GM12878 (cell line): ENCODE results near the gene LTBP3. TPM values are rescaled to one million over a fixed set of nuclear protein-coding genes. Genes with fewer than 3 reads are reported as not detected.
A peak's percentile ranks its signal among the peaks of the same experiment; 100 is the strongest.

Source experiments
- ATAC-seq: fragments of 200-7000 bp; cut with Tn5 transposase; 3 replicates; pipeline ENCODE4 v1.9.1; 2020; ENCODE audit warnings: mild to moderate bottlenecking, moderate library complexity
- BruUV-seq: library from RNA; stranded (reverse); fragments of 400-500 nt; replicated peaks from 2 replicates; lab custom pipeline; 2021; lab: Mats Ljungman, UMichigan
- CTCF ChIA-PET: fragments of 300-600 bp; sonication (Branson Sonifier 250); formaldehyde crosslinking; extraction: SDS; loops from one replicate; lab custom pipeline; 2021; ENCODE audit warnings: inconsistent platforms; lab: Yijun Ruan, JAX
- POLR2A ChIA-PET: fragments of 350-600 bp; formaldehyde crosslinking; extraction: SDS; loops from one replicate; lab custom pipeline; 2021; ENCODE audit warnings: inconsistent platforms; lab: Charles Lee
- RAD21 ChIA-PET: fragments of 300-600 bp; sonication (Branson Sonifier 250); formaldehyde crosslinking; loops from one replicate; lab custom pipeline; 2023; ENCODE audit warnings: antibody characterized with exemption; ENCODE audit not compliant: unreplicated experiment; lab: Charles Lee
- SMC1A ChIA-PET: fragments of 300-600 bp; sonication (Branson Sonifier 250); formaldehyde crosslinking; loops from one replicate; lab custom pipeline; 2023; ENCODE audit not compliant: unreplicated experiment, uncharacterized antibody; lab: Charles Lee
- DNase-seq: peaks from one replicate; pipeline ENCODE4 v3.0.0-alpha.2; 2011; ENCODE audit warnings: low read depth, low spot score
- FAIRE-seq: peaks from 3 replicates; lab custom pipeline; 2011; peaks lifted over from hg19 to GRCh38; lab: Jason Lieb, UNC
- H2AFZ ChIP-seq: 2 replicates; pipeline ENCODE4 v1.6.0; 2011; ENCODE audit warnings: low read depth, low read length, control low read depth; ENCODE audit not compliant: control insufficient read depth
- H3K27ac ChIP-seq: 2 replicates; pipeline ENCODE4 v1.5.1; 2011; ENCODE audit warnings: control low read depth; ENCODE audit not compliant: control insufficient read depth, insufficient read depth
- H3K27me3 ChIP-seq, 2 experiments: replicated peaks in 1 of 2; 2 replicates each; pipeline versions ENCODE4 v1.6.0 to v1.6.1; 2011; ENCODE audit warnings: low read length in 1 of 2; ENCODE audit not compliant: control insufficient read depth in 2 of 2, insufficient read depth in 2 of 2
- H3K36me3 ChIP-seq, 2 experiments: 2 replicates each; pipeline ENCODE4 v1.5.1; 2011; ENCODE audit warnings: low read length in 1 of 2; ENCODE audit not compliant: control insufficient read depth in 2 of 2, insufficient read depth in 2 of 2
- H3K4me1 ChIP-seq: 2 replicates; pipeline ENCODE4 v1.6.1; 2011; ENCODE audit warnings: mild to moderate bottlenecking, low read length, moderate library complexity, mixed read lengths; ENCODE audit not compliant: control insufficient read depth, insufficient read depth
- H3K4me2 ChIP-seq: 2 replicates; pipeline ENCODE4 v1.6.0; 2011; ENCODE audit warnings: control low read depth; ENCODE audit not compliant: control insufficient read depth, insufficient read depth
- H3K4me3 ChIP-seq: fragments of 200-600 bp; sonication (generic); 2 replicates; pipeline ENCODE4 v1.5.1; 2016
- H3K79me2 ChIP-seq: 2 replicates; pipeline ENCODE4 v1.6.0; 2011; ENCODE audit warnings: low read length; ENCODE audit not compliant: control insufficient read depth, insufficient read depth
- H3K9ac ChIP-seq: 2 replicates; pipeline ENCODE4 v1.8.0; 2011; ENCODE audit warnings: low read length, control low read depth, mixed read lengths; ENCODE audit not compliant: control insufficient read depth, insufficient read depth
- H3K9me3 ChIP-seq: replicated peaks from 3 replicates; pipeline ENCODE4 v1.5.1; 2011; ENCODE audit warnings: mild to moderate bottlenecking, low read length; ENCODE audit not compliant: control insufficient read depth, insufficient read depth
- H4K20me1 ChIP-seq: 2 replicates; pipeline ENCODE4 v1.6.0; 2011; ENCODE audit not compliant: control insufficient read depth, insufficient read depth
- BACH1 ChIP-seq: fragments of 450-650 bp; IDR thresholded peaks from 2 replicates; pipeline ENCODE4 v1.6.1; 2017; ENCODE audit warnings: mild to moderate bottlenecking, borderline replicate concordance
- BCL11A ChIP-seq: IDR thresholded peaks from 2 replicates; pipeline ENCODE4 v1.6.1; 2011; ENCODE audit warnings: low read depth, low read length
- CREM ChIP-seq: IDR thresholded peaks from 2 replicates; pipeline ENCODE4 v1.6.1; 2014; ENCODE audit warnings: antibody characterized with exemption, low read depth
- FOS ChIP-seq: IDR thresholded peaks from 3 replicates; pipeline ENCODE4 v1.6.1; 2011; ENCODE audit warnings: borderline replicate concordance; ENCODE audit not compliant: insufficient read length; ENCODE audit errors: extremely low read depth
- GATAD2B ChIP-seq: fragments of 450-650 bp; conservative IDR thresholded peaks from 2 replicates; pipeline ENCODE4 v1.6.1; 2017; ENCODE audit warnings: low read depth, mild to moderate bottlenecking, moderate library complexity
- NFXL1 ChIP-seq: fragments of 450-650 bp; IDR thresholded peaks from 2 replicates; pipeline ENCODE4 v1.6.1; 2017; ENCODE audit warnings: antibody characterized with exemption, mild to moderate bottlenecking, borderline replicate concordance
- NFYA ChIP-seq: IDR thresholded peaks from 2 replicates; pipeline ENCODE4 v1.6.1; 2011; ENCODE audit warnings: low read depth, mild to moderate bottlenecking, low read length, improper control_type of control experiment, borderline replicate concordance
- PML ChIP-seq: IDR thresholded peaks from 2 replicates; pipeline ENCODE4 v1.6.1; 2012; ENCODE audit warnings: low read length, inconsistent platforms
- RAD21 ChIP-seq: IDR thresholded peaks from 2 replicates; pipeline ENCODE4 v1.6.1; 2011; ENCODE audit warnings: mild to moderate bottlenecking, low read depth, low read length, moderate library complexity; ENCODE audit not compliant: insufficient read depth
- RB1 ChIP-seq: fragments of 450-650 bp; formaldehyde crosslinking; IDR thresholded peaks from 2 replicates; pipeline ENCODE4 v1.6.1; 2017; ENCODE audit warnings: mild to moderate bottlenecking, borderline replicate concordance
- RUNX3 ChIP-seq: IDR thresholded peaks from 2 replicates; pipeline ENCODE4 v1.6.1; 2012; ENCODE audit warnings: low read length, inconsistent platforms
- SMC3 ChIP-seq: IDR thresholded peaks from 2 replicates; pipeline ENCODE4 v1.6.1; 2011; ENCODE audit warnings: low read length, improper control_type of control experiment, borderline replicate concordance
- STAT1 ChIP-seq: fragments of 450-650 bp; conservative IDR thresholded peaks from 2 replicates; pipeline ENCODE4 v1.6.1; 2014; ENCODE audit warnings: antibody characterized with exemption, mild to moderate bottlenecking
- SUPT20H ChIP-seq: IDR thresholded peaks from 2 replicates; pipeline ENCODE4 v1.6.1; 2011; ENCODE audit warnings: low read depth, mild to moderate bottlenecking, low read length, moderate library complexity, borderline replicate concordance; ENCODE audit not compliant: control insufficient read depth
- WGBS: methylation state at CpG from one replicate; pipeline ENCODE4 v1.1.6; 2016; ENCODE audit warnings: low lambda C conversion rate; ENCODE audit not compliant: insufficient replicate concordance, insufficient coverage; ENCODE audit errors: missing lambda C conversion rate; 5-methylcytosine and 5-hydroxymethylcytosine counted together
- in situ Hi-C: fragments of 300-500 bp; cut with MboI; formaldehyde crosslinking; loops from 9 replicates; pipeline ENCODE4 v1.14.3; 2018; ENCODE audit warnings: mixed read lengths
- intact Hi-C: fragments of 100-400 bp; cut with micrococcal nuclease; formaldehyde crosslinking; loops from one replicate; pipeline ENCODE4 v1.14.2; 2022; ENCODE audit not compliant: unreplicated experiment
- polyA plus RNA-seq, 11 experiments: library from polyadenylated mRNA; depleted of rRNA in 4 of 11; unstranded in 6 of 11; stranded (reverse) in 5 of 11; fragments of >200 nt; fragmentation: Nextera tagmentation in 4 of 11; fragmentation: Illumina TruSeq in 1 of 11; extraction: Ambion mirVana in 4 of 11; extraction: Trizol in 1 of 11; gene quantifications; 1 replicate in 1 of 11; 2 replicates in 10 of 11; pipeline versions ENCODE4 v1.2.1 to v1.2.3, GENCODE V29; 2011 to 2016; ENCODE audit warnings: inconsistent platforms in 2 of 11, missing spikeins in 2 of 11, low read depth in 1 of 11
- total RNA-seq, 4 experiments: library from RNA; depleted of rRNA in 3 of 4; stranded (reverse); fragments of >200 nt in 3 of 4; fragmentation: Illumina TruSeq in 1 of 4; extraction: Trizol in 1 of 4; gene quantifications; 2 replicates each; pipeline versions ENCODE4 v1.2.1 to v1.2.3, GENCODE V29; 2013 to 2021
- TF ChIP-seq, protein P1 (sequence below): fragments of 450-650 bp; IDR thresholded peaks from 2 replicates; pipeline ENCODE4 v1.6.1; 2017; ENCODE audit warnings: mild to moderate bottlenecking, low read depth, inconsistent platforms; ENCODE audit not compliant: poor library complexity, severe bottlenecking
- TF ChIP-seq, protein P2 (sequence below): IDR thresholded peaks from 2 replicates; pipeline ENCODE4 v1.6.1; 2012; ENCODE audit warnings: low read length, inconsistent platforms

LTBP3 gene
- total and polyA plus RNA-seq, 10 of the 15 experiments (the other 5 are each of a cell fraction or from before 2014, with no cell fraction given) = 2.2 to 12.2 (median 6.2) TPM; not detected in 2

DNA sequence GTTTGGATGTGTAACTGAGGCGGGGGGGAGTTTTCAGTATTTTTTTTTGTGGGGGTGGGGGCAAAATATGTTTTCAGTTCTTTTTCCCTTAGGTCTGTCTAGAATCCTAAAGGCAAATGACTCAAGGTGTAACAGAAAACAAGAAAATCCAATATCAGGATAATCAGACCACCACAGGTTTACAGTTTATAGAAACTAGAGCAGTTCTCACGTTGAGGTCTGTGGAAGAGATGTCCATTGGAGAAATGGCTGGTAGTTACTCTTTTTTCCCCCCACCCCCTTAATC lies 57.0 kb downstream of the LTBP3 start (continued):
- TF ChIP-seq GATAD2B (no peak), NFYA (no peak), RB1 (no peak)
- TF ChIP-seq, protein P1, sequence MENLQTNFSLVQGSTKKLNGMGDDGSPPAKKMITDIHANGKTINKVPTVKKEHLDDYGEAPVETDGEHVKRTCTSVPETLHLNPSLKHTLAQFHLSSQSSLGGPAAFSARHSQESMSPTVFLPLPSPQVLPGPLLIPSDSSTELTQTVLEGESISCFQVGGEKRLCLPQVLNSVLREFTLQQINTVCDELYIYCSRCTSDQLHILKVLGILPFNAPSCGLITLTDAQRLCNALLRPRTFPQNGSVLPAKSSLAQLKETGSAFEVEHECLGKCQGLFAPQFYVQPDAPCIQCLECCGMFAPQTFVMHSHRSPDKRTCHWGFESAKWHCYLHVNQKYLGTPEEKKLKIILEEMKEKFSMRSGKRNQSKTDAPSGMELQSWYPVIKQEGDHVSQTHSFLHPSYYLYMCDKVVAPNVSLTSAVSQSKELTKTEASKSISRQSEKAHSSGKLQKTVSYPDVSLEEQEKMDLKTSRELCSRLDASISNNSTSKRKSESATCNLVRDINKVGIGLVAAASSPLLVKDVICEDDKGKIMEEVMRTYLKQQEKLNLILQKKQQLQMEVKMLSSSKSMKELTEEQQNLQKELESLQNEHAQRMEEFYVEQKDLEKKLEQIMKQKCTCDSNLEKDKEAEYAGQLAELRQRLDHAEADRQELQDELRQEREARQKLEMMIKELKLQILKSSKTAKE = peak; percentile 26

DNA sequence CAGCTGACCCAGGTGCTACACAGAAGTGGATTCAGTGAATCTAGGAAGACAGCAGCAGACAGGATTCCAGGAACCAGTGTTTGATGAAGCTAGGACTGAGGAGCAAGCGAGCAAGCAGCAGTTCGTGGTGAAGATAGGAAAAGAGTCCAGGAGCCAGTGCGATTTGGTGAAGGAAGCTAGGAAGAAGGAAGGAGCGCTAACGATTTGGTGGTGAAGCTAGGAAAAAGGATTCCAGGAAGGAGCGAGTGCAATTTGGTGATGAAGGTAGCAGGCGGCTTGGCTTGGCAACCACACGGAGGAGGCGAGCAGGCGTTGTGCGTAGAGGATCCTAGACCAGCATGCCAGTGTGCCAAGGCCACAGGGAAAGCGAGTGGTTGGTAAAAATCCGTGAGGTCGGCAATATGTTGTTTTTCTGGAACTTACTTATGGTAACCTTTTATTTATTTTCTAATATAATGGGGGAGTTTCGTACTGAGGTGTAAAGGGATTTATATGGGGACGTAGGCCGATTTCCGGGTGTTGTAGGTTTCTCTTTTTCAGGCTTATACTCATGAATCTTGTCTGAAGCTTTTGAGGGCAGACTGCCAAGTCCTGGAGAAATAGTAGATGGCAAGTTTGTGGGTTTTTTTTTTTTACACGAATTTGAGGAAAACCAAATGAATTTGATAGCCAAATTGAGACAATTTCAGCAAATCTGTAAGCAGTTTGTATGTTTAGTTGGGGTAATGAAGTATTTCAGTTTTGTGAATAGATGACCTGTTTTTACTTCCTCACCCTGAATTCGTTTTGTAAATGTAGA lies 57.6 kb downstream of the LTBP3 start:
- ChIA-PET SMC1A (interaction anchor here (1.2 to 19.3 kb wide), 9 partner anchors 6 to 116 kb away, joined by 3 to 481 read pairs (median 31); partner anchors contain the start of gene NEAT1), POLR2A (interaction anchor here (0.9 to 16.2 kb wide), 12 partner anchors 6 to 89 kb away, joined by 3 to 429 read pairs (median 36); partner anchors contain the start of genes NEAT1, SCYL1 and ZNRD2), CTCF (interaction anchor here (0.8 to 27.9 kb wide), 8 partner anchors 6 to 82 kb away, joined by 3 to 728 read pairs (median 20); partner anchors contain the start of genes NEAT1 and ZNRD2), RAD21 (interaction anchor here (0.6 to 14.2 kb wide), 12 partner anchors 8 to 628 kb away, joined by 3 to 282 read pairs (median 4); partner anchors contain the start of genes FRMD8 and NEAT1)
- peaks cover 96% of the 10 kb centered on the region for H3K79me2 ChIP-seq
- H3K4me3 ChIP-seq = peak overlapping the region; percentile 98
- 0% methylated on average over 20 of the region's 20 CpGs for WGBS
- H2AFZ ChIP-seq = no peak overlapping the region
- peaks cover 6 to 30% of the 10 kb centered on the region in 2 experiments for H3K36me3 ChIP-seq
- in situ Hi-C loops = no loop called here
- TSS peak; percentile 44 for BruUV-seq
- H3K4me1 ChIP-seq = peaks cover 15% of the 10 kb centered on the region
- intact Hi-C loops = no loop called here
- ATAC-seq = no peak
- peak overlapping the region; percentile 30; the same call in 1 of the 2 replicates for H3K4me2 ChIP-seq
- H3K9me3 ChIP-seq = no peaks in the 10 kb centered on the region
- peaks cover 13% of the 10 kb centered on the region for H4K20me1 ChIP-seq
- FAIRE-seq = no peak
- peak overlapping the region; percentile 100 for H3K27ac ChIP-seq
- H3K27me3 ChIP-seq = no peaks in the 10 kb centered on the region
- DNase-seq = no peak
- H3K9ac ChIP-seq = peak overlapping the region; percentile 100
- no peak for TF ChIP-seq PML
- TF ChIP-seq, protein P2, sequence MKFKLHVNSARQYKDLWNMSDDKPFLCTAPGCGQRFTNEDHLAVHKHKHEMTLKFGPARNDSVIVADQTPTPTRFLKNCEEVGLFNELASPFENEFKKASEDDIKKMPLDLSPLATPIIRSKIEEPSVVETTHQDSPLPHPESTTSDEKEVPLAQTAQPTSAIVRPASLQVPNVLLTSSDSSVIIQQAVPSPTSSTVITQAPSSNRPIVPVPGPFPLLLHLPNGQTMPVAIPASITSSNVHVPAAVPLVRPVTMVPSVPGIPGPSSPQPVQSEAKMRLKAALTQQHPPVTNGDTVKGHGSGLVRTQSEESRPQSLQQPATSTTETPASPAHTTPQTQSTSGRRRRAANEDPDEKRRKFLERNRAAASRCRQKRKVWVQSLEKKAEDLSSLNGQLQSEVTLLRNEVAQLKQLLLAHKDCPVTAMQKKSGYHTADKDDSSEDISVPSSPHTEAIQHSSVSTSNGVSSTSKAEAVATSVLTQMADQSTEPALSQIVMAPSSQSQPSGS = no peak
- TF ChIP-seq SUPT20H = no peak
- TF ChIP-seq FOS = no peak
- no peak for TF ChIP-seq SMC3
- peak; percentile 22; the same call in 1 of the 2 replicates for TF ChIP-seq CREM
- TF ChIP-seq NFXL1 = no peak
- peak; percentile 87 for TF ChIP-seq BACH1
- TF ChIP-seq, protein P1 = no peak
- no peak for TF ChIP-seq STAT1
- no peak for TF ChIP-seq RUNX3
- TF ChIP-seq RAD21 = no peak
- peak; percentile 19; the same call in 1 of the 2 replicates for TF ChIP-seq BCL11A
